ENCODE results near the gene SPATA24. TPM values are rescaled to one million over a fixed set of nuclear protein-coding genes. Genes with fewer than 3 reads are reported as not detected.
A peak's percentile ranks its signal among the peaks of the same experiment; 100 is the strongest.

The SPATA24 gene
- total RNA-seq, 1 donor from 2014 or later, result 4.6 TPM

GRCh38 chr5:139394654-139395566 lies 9.0 kb downstream of the SPATA24 start, which contains the start of gene PROB1:
Gene PROB1, minus strand, starts transcription at chr5:139395104. Its CDS starts 23 bp downstream, at chr5:139395081.
- no peak for DNase-seq (ENCODE audit: extremely low spot score, unreplicated experiment)
- peak within 1 kb of the TSS; percentile 78 for H3K4me3 Mint-ChIP-seq (ENCODE audit: unreplicated experiment)
- TF ChIP-seq, protein P1, sequence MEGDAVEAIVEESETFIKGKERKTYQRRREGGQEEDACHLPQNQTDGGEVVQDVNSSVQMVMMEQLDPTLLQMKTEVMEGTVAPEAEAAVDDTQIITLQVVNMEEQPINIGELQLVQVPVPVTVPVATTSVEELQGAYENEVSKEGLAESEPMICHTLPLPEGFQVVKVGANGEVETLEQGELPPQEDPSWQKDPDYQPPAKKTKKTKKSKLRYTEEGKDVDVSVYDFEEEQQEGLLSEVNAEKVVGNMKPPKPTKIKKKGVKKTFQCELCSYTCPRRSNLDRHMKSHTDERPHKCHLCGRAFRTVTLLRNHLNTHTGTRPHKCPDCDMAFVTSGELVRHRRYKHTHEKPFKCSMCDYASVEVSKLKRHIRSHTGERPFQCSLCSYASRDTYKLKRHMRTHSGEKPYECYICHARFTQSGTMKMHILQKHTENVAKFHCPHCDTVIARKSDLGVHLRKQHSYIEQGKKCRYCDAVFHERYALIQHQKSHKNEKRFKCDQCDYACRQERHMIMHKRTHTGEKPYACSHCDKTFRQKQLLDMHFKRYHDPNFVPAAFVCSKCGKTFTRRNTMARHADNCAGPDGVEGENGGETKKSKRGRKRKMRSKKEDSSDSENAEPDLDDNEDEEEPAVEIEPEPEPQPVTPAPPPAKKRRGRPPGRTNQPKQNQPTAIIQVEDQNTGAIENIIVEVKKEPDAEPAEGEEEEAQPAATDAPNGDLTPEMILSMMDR (IDR thresholded peaks at IDR 0.05), result no peak
- peaks cover 28% of the 10 kb centered on the region for H3K4me1 Mint-ChIP-seq (ENCODE audit: unreplicated experiment)
- H3K27ac Mint-ChIP-seq (ENCODE audit: unreplicated experiment), result no peak within 1 kb of the TSS
- peaks cover 6% of the 10 kb centered on the region for H3K36me3 Mint-ChIP-seq (ENCODE audit: unreplicated experiment)
- no peaks in the 10 kb centered on the region for H3K9me3 Mint-ChIP-seq (ENCODE audit: unreplicated experiment)
- H3K27me3 Mint-ChIP-seq (ENCODE audit: unreplicated experiment), result no peaks in the 10 kb centered on the region

- Mint-ChIP-seq H3K36me3 (ENCODE audit: unreplicated experiment) (peaks cover under 1% of the 10 kb centered on the region), H3K27me3 (ENCODE audit: unreplicated experiment) (no peaks in the 10 kb centered on the region), H3K27ac (ENCODE audit: unreplicated experiment) (no peak overlapping the region), H3K4me3 (ENCODE audit: unreplicated experiment) (peak overlapping the region; percentile 78), H3K9me3 (ENCODE audit: unreplicated experiment) (no peaks in the 10 kb centered on the region), H3K4me1 (ENCODE audit: unreplicated experiment) (peaks cover 28% of the 10 kb centered on the region)
- no peak for DNase-seq (ENCODE audit: extremely low spot score, unreplicated experiment)
- TF ChIP-seq, protein P1 (IDR thresholded peaks at IDR 0.05), result peak; percentile 53
Observed at GRCh38 chr5:139394123-139394653, 9.7 kb downstream of the SPATA24 start.

GRCh38 chr5:139393497-139394122 lies 10.3 kb downstream of the SPATA24 start:
- Mint-ChIP-seq H3K4me3 (ENCODE audit: unreplicated experiment) (peak overlapping the region; percentile 78), H3K36me3 (ENCODE audit: unreplicated experiment) (no peaks in the 10 kb centered on the region), H3K27me3 (ENCODE audit: unreplicated experiment) (no peaks in the 10 kb centered on the region), H3K27ac (ENCODE audit: unreplicated experiment) (peak overlapping the region; percentile 60), H3K4me1 (ENCODE audit: unreplicated experiment) (peaks cover 28% of the 10 kb centered on the region), H3K9me3 (ENCODE audit: unreplicated experiment) (no peaks in the 10 kb centered on the region)
- TF ChIP-seq, protein P1 (IDR thresholded peaks at IDR 0.05), result no peak
- no peak for DNase-seq (ENCODE audit: extremely low spot score, unreplicated experiment)

DNA sequence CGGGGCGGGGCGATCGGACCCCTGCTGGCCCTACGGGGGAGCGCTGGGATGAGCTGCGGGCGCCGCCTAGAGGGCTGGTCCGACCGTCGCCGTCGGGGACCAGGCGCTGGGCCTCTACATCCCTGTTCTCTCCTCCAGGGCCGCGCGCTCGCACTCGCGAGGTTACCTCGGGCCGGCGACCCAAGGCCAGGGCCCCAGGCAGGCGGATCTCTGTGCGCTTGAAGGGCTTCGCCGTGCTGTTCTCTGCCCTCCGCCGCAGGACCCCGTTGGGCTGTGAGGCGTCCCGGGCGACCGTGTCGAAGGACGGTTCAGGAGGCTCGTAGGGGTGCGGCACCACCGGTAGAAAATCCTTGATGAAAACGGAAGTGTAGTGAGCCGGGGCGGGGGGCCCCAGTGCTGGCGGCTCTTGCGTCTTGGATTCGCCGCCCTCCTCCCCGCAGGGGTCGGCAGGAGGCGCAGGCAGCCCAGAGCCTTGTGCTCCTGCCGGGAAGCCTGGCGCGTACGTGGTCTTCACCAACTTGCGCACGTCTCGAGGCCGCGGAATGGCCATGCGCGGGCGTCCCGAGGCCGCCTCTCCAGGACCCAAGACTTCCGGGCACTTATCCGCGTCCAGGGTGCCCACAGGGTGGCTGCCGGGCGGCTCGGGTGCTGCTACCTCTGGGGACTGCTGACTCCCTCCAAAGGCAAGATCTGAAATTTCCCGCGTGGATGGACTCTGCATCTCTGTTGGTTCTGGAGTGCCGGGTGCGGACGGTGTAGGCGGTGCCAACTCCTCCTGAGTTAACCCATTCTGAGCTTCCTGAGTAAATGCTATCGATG lies 11.0 kb downstream of the SPATA24 start:
- H3K36me3 Mint-ChIP-seq (ENCODE audit: unreplicated experiment), result no peaks in the 10 kb centered on the region
- TF ChIP-seq, protein P1 (IDR thresholded peaks at IDR 0.05), result peak; percentile 58
- H3K4me3 Mint-ChIP-seq (ENCODE audit: unreplicated experiment), result peak overlapping the region; percentile 78
- no peaks in the 10 kb centered on the region for H3K9me3 Mint-ChIP-seq (ENCODE audit: unreplicated experiment)
- H3K4me1 Mint-ChIP-seq (ENCODE audit: unreplicated experiment), result peaks cover 31% of the 10 kb centered on the region
- DNase-seq (ENCODE audit: extremely low spot score, unreplicated experiment), result no peak
- peak overlapping the region; percentile 60 for H3K27ac Mint-ChIP-seq (ENCODE audit: unreplicated experiment)
- H3K27me3 Mint-ChIP-seq (ENCODE audit: unreplicated experiment), result no peaks in the 10 kb centered on the region

All from osteocyte (in vitro differentiated cells).